Superior temporal gyrus (tissue), 1 donor: Measurements from ENCODE around the gene PIGQ.

ENCODE experiments used
- DNase-seq: peaks from one replicate; pipeline ENCODE4 v3.0.0-alpha.2; 2016; ENCODE audit errors: extremely low spot score

Gene PIGQ

DNA sequence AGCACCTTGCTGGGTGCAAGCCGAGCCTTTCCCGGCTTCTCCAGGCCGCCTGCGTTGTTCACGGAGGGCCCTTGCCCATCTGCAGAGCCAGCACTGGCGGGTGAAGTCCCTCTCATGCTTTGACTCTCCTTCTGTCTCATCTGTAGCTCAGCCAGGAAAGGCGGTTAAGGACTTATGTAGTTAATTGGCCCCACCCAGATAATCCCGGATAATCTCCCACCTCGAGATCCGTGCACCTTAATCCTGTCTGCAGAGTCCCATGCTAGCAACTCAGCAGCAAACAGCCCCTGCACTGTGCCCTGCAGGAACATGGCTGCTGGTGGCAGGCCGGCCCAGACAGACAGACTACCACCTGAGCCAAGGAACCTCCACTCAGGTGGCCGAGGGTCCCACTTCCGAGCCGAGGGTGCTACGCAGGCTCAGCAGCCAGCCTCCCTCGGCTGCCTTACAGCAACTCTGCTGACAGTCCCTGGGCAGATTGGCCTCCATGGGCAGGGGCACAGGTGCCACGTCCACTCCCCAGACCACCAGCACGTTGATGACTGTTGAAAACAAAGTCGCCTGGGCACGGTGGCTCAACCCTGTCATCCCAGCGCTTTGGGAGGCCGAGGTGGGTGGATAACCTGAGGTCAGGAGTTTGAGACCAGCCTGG is 37.0 kb downstream of the PIGQ start:
- DNase-seq, result no peak

DNA sequence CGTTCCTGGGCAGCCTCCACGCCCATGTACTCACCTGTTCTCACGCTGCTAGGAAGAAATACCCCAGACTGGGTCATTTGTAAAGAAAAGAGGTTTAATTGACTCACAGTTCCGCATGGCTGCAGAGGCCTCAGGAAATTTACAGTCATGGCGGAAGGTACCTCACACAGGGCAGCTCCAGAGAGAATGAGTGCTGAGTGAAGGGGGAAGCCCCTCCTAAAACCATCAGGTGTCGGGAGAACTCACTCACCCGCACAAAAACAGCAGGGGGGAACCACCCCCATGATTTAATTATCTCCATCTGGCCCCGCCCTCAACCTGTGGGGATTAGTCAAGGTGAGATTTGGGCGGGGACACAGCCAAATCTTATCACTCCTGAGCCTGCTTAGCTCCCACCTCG is 38.3 kb downstream of the PIGQ start:
- DNase-seq, result no peak

DNA sequence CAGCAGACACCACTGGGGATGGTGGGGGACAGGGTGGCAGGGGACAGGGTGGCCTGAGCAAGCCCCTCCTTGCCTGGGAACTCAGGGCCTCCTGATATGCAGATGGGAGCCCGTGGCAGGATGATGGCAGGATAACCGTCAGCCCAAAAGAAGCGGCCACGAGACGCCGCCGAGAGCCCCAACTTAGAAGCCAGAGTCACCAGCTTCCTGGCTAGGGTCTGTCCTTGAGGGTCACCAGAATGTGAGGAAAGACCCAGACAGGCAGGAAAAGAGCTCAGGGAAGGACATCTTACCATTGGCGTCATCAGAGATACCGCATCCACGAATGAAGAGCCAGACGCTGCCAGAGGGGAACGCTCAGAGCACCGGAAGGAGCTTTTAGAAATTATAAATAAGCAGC is 39.5 kb downstream of the PIGQ start:
- DNase-seq, result no peak

DNA sequence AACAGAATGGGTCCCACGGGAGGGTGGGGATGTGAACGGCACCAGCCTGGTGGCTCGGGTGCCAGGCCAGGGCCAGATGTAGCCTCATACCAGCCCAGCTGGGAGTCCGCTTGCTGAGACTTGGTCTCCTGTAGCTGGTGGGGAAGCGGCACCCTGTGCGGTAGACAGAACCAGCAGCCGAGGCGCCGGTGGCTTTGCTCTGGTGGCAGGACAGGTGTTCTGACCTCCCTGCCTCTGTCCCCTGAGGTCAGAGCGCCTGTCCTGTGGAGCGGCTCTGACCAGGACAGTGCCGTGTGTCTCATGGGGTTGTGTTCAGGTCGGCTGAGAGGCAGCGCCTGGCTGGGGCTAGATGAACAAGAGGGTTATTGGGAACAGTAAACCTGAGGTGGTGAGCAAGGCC is 40.2 kb downstream of the PIGQ start:
- no peak for DNase-seq

DNA sequence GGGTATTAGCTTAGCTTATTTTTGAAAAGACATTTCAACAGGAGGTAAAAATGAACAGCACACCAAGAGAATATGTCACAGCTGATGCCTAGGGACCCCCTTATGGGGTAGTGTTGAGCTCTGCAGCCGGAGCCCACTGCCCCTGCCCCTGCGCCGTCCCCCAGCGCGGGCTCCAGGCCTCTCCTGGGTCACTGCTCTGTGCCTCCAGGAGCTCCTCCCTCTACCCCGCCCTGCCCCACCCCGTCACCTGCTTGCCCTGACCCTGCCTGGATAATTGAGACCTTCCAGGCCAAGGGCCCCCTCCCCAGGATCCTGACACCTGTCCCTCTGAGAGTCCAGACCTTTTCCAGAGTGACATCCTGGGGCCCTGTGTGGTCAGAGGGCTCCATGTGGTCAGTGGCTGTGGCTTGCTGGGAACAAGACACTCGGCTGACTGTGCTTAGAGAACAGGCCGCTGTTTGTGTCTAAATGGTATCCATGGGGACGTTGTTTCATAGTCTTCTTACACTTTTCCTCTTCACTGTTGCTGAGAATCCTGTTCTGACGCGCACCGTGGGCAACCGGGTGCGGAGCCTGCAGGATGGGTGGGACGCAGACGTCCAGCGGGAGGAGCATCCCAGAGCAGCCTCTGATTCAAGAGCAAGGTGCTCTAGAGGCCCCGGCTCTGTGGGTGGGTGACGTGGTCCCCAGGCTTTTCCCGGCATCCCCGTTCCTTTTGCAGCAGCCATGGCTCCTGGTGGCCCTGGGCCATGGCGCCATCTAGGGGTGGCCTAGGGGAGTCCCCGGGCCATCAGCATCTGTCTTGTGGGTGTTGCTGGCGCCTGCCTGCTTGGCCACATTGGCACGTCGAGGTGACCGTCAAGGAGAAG is 41.0 kb downstream of the PIGQ start:
- peak; percentile 72 for DNase-seq

DNA sequence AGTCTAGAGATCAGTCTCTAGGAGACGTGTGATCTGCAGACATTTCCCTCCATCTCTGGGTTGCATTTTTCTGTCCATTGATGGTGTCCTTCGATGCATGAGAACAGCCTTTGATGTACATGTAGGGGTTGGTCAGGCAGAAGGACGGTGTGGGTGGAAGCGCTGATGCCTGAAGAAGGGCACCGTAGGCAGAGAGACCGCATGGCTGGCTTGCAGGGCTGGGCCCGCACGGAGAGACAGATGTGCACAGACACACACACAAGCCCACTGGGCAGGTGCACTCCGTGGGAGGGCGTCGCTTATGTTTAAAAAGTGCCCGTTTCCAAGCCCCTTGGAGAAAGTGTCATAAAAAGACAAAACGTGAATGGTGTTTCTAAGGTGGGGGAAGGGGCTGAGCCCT is 45.4 kb downstream of the PIGQ start:
- DNase-seq, result no peak

DNA sequence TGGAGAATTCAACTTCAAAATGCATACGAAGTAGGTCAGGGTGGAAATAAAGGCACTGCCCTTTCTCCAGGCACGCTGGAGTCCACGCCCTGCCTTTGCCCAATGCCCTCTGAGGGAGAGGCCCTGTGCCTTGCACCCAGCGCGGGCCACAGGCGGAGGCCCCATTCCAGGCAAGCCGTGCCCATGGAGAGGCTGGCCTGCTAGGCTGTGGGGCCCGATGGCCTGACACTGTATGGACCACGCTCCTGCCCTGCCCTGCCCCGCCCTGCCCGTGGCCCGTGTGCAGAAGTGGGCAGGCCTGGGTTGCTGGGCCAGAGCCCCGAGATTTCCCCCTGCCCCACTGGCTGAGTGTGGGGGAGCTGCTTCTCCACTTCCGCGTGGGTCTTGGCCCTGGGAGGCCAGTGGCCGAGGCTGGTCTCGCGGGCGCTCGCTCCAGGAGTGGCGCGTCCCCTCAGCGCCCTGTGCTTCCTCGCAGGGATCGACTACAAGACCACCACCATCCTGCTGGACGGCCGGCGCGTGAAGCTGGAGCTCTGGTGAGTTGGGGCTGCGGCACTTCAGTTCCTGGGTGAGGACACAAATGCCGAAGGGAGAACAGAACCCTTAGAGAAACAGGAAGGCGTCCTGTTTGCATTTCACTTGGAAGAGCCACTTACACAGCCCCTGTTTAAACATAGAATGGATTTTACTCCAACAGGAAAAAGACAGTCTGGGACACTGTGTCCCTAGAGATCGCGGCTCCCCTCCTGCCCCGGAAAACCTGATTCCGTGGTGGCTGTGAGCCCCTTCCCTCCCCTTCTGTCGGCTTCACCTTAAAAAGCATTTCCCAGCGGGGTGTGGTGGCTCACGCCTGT is 47.2 kb downstream of the PIGQ start:
- no peak for DNase-seq

DNA sequence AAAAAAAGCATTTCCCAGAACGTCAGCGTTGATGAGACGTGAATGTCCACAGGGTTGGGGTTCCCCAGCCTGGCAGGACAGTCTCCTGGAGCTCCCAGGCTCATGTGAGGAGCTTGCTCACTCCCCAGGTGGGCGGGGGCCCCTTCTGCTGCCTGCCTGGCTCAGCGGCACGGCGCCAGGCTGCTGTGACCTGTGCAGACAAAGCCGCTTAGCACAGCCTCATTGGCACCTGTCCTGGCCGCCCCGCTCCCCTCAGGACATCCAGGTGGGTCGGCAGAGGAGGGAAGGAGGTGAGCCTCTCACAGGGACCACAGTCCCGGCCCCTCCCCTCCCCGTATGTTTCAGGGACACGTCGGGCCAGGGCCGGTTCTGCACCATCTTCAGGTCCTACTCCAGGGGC is 48.1 kb downstream of the PIGQ start:
- DNase-seq, result no peak

DNA sequence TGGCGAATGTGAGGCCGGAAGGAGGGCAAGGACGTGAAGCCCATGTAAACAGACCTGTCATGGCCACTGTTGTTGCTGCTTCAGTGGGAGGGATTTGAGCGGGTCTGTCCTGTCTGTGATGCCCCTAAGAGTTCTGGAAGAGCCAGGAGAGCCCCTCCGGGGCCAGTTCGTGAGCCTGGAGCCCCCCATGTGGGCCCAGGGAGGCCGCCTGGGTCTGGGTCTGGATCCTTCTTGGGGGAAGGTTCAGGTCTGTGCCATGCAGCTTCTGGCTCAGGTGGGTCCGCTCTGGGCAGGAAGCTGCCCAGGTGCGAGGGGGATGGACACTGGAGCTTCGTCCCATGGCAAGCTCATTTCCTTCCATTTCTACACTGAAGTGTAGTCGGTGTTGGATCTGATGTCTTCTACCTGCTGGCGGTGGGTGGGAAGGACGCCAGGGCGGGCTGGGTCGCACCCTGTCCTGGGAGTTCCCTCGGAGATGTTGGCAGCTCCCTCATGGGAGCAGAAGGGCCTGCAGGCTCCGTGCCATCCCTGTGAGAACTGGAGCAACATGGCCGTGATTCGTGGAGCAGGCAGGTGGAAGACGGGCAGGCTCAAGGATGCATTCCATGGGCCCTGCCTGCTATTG is 49.8 kb downstream of the PIGQ start:
- DNase-seq, result no peak

DNA sequence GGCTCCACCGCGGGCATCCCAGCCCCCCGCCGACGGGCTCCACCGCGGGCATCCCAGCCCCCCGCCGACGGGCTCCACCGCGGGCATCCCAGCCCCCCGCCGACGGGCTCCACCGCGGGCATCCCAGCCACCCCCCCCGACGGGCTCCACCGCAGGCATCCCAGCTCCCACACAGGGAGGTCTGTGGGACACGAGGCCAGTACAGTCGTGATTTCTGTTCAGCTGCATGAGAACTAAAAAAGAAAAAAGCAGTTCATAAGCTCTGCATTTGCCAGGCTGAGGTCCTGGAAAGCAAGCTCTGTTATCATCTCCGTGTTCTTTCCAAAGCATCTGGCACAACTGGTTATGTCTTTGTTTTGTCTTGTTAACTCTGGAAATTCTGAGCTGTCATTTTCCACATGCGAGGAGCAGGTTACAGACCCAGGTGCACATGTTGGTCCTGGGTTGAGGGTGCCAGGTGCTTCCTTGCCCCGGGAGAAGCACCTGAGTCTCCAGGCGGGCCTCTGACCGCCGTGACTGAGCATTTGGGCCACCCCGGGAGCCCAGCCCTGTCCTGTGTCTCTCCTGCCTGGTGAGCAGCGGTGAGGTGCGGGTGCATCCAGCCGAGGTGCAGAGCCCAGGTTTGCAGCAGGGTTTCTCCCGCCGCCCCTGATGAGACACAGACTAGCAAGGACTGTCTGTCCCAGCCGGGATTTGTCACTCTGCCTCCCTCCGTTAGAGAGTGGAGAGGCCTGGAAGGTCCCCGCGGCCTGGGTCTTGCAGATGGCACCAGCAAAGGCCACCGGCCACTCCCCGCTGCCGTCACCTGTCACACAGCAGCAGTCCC is 51.1 kb downstream of the PIGQ start:
- peak; percentile 16 for DNase-seq

DNA sequence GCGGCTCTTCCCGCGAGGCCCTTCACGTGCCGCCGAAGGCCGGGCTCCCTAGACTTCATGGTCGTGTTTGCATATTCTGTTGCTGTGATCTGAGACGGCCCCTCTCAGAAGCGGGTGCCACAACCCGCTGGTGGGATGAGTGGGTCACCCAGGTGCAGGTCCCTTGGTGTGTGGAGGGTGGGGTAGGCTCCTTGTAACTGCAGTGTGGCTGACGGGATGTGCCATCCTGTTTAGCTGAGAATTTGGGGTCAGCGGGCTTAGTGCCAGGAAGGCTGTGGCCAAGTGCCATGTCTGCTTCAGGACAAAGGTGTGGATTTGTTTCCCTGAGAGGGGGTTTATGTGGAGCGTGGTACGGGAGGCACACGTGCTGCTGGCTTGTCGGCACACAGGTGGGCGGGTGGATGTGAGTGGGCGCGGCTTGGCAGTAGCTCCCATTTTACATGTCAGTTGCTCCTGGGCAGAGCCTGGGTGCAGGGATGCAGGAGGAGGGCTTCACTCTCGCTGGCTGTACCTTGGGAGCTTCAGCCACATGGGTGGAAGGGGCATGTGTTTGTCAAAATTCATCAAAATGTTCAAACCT is 51.8 kb downstream of the PIGQ start:
- DNase-seq, result peak; percentile 18

DNA sequence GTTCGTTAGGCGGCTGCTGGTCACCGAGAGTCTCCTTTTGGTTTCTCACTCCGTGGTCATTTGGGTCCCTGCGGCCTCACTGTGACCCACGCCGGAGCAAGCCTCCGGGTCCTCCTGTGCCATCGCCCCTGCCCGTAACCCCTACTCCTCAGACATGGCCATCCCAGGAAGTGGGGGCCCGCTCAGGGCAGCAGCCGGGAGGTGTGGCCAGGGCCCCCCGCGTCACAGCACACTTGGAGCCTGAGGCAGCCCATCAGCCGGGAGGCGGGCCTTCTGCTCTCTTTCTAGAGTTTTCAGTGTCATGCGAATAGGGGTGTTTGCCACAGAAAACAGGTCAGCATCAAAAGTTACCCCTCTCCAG is 53.1 kb downstream of the PIGQ start:
- DNase-seq, result no peak

DNA sequence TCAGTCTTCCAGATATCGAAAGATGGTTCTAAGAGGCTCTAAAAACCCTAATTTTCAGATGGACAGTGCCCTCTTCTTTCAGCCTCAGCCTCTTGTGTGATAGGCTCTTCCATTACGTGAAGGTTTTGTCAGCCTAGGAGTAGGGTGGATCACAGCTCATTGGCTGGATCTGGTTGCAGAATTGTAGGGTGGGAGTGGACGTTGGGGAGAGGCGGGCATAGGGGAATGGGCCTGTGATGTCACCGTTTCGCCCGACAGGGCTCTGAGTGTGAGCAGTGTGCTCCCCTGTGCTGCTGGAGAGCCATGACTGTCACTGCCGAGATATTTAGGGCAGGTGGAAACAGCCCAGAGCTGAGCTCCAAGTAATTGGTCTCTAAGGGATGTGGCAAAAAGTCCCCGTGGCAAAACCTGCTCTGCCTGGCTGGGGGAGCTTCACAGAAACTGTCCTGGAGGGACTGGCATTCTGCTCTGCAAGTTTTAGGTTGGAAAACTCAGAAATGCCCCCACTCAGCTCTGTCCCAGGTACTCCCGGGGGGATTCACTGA is 54.8 kb downstream of the PIGQ start:
- peak; percentile 13 for DNase-seq

DNA sequence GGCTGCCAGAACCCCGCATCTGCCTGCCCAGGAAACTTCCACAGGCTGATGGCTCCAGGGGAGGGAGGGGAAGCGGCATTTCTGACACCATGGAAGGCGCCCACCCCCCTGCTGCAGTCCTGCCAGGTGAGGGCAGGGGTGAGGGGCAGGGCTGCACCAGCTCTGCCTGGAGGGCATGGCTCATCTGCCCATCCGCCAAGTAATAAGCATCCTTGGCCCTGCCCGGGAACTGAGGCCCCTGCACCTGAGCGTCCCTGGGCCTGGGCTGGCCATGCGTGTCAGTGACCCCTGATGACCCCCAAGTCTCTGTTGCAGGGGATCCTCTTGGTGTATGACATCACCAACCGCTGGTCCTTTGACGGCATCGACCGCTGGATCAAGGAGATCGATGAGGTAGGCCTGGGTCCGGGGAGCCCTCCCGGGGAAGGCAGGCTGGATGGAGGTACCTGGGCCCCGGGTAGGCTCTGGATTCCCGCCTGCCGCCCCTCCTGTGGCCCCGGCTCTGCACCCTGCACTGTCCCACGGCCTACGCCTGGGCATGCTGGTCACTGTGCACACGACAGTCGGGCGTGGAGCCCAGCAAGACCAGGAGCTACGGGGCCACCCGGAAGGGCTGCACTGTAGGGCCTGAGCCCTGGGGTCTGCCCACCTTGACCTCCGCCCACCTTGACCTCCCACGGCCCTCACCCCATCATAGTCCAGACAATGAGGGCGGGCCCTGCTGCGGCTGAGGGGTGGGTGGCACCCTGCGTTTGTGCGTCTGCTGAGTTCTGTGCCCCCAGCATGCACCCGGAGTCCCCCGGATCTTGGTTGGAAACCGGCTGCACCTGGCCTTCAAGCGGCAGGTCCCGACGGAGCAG is 55.6 kb downstream of the PIGQ start:
- DNase-seq, result no peak

DNA sequence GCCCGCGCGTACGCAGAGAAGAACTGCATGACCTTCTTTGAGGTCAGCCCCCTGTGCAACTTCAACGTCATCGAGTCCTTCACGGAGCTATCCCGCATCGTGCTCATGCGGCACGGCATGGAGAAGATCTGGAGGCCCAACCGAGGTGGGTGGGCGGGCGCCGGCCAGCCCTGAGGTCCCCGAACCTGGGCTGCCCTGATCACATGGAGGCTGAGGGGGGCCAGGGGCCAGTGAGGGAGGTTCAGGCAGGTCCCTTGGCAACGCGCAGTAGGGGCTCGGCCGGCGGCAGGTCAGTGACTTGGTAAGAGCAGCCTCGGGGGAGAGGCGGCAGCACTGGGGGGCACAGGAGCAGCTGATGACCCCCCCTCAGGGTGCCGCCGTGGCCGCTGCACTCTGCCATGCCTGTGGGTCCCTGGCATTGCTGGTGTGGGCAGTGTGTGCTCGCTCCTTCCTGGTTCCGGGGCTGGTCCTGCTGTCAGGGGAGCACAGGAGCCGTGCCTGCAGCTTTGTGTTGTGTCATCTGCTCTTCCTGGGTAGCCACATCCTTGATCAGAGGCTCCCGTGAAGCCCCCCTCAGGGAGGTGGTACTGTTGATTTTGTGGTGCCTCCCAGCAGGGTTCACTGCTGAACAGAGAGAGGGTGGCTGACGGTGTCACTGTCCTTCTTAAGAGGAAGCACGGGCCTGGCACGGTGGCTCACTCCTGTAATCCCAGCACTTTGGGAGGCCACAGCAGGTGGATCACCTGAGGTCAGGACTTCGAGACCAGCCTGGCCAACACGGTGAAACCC is 56.4 kb downstream of the PIGQ start:
- DNase-seq, result no peak

DNA sequence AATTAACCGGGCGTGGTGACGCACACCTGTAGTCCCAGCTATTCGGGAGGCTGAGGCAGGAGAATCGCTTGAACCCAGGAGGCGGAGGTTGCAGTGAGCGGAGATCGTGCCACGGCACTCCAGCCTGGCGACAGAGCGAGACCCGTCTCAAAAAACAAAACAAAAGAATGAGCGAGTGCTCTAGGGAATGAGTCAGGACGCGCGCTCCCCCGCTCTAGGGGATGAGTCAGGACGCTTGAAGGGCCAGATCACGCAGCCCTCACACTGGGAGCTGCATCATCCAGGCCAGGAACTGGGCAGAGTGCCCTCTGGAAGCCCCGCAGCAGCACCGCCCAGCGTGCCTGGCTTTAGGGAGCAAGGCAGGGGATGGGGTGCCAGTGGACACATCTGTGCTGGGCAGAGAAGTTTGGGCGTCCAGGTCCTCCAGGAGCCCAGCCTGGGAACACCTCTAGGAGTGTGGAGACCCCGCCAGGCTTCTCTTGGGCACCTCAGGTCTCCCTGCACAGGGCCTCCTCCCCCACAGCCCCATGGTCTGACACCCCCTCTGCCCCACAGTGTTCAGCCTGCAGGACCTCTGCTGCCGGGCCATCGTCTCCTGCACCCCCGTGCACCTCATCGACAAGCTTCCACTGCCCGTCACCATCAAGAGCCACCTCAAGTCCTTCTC is 57.2 kb downstream of the PIGQ start:
- peak; percentile 35 for DNase-seq

DNA sequence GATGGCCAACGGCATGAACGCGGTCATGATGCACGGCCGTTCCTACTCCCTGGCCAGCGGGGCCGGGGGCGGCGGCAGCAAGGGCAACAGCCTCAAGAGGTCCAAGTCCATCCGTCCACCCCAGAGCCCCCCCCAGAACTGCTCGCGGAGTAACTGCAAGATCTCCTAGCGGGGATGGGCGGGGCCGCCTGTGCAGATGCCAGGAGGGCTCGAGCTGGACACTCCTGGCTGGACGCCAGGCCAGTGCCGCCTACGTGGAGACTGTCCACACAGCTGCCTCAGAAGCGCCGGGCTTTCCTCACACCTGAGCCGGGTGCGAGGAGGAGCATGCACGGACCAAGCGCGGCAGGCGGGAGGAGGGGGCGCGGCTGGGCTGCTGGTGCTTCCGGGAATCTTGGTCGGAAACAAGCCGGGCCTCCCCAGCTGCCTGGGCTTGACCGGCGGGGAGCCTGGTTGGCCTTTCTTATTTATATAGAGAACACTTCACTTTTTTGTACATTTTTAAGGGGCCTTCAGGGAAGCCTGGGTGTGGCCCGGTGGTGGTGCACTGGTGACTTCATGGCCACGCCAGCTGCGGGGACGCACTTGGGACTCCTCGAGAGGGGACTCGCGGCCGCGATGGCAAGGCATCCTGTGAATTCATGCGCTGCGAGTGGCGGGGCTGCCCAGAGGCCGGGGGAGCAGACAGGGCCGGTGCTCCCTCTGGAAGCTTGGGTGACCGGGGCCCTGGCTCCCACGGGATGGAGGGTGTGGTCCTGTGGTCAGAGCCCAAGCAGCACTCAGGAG is 57.9 kb downstream of the PIGQ start:
- DNase-seq, result no peak
